Transverse colon (tissue), 4 donors: Measurements from ENCODE around the gene ZNF608.

Experiments
- CTCF ChIP-seq, 5 experiments: fragments of 200-600 bp in 3 of 5; fragments of 450-650 bp in 2 of 5; sonication (generic) in 3 of 5; IDR thresholded peaks; 1 replicate in 2 of 5; 2 replicates in 3 of 5; pipeline ENCODE4 v1.5.1; 2016 to 2017; ENCODE audit warnings: antibody characterized with exemption in 5 of 5, inconsistent platforms in 3 of 5, mild to moderate bottlenecking in 2 of 5, moderate library complexity in 1 of 5
- POLR2A ChIP-seq: fragments of 450-650 bp; IDR thresholded peaks from one replicate; pipeline ENCODE4 v1.6.1; 2016; ENCODE audit warnings: antibody characterized with exemption, mild to moderate bottlenecking, moderate library complexity
- POLR2AphosphoS5 ChIP-seq, 3 donors: sonication (generic); formaldehyde crosslinking; IDR thresholded peaks; one replicate each; pipeline ENCODE4 v1.6.1; 2016; ENCODE audit warnings: antibody characterized with exemption in 3 of 3

DNA sequence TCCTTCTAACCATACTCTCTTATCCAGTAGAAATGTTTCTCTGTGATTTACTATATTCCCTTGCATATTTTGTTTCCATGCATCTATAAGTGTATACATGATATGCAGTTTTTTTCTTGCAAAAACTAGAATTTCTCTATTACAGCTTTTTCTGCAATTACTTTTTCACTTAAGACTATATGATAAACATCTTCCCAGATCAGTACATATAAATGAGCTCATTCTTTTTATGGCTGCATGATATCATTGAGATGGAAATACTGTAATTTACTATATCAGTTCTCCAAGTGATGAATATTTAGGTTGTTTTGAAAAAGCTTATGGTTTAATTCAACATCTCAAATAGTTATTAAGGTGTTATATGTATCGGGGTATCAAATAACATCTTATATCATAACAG, 18.1 kb upstream of the ZNF608 start:
- TF ChIP-seq CTCF (IDR thresholded peaks at IDR 0.05): no peak
- TF ChIP-seq POLR2A: no peak
- no peak for TF ChIP-seq POLR2AphosphoS5 (IDR thresholded peaks at IDR 0.05)
